Upper lobe of left lung (tissue), 6 donors: ENCODE data around the gene CUX1. TPM values are rescaled to one million over a fixed set of nuclear protein-coding genes. Genes with fewer than 3 reads are reported as not detected.

Source experiments
- ATAC-seq, 2 donors: fragments of 200-7000 bp; cut with Tn5 transposase; one replicate each; pipeline ENCODE4 v1.9.1; 2022; ENCODE audit warnings: mild to moderate bottlenecking in 2 of 2, moderate library complexity in 2 of 2; ENCODE audit not compliant: low FRiP score in 2 of 2
- DNase-seq, 2 donors: peaks; one replicate each; pipeline ENCODE4 v3.0.0-alpha.2; 2019 to 2020
- H3K27ac ChIP-seq, 4 donors: fragments of 200-600 bp; sonication (generic); one replicate each; pipeline ENCODE4 v1.5.1; 2016 to 2019
- H3K27me3 ChIP-seq, 4 donors: fragments of 200-600 bp; sonication (generic); one replicate each; pipeline ENCODE4 v1.5.1; 2017 to 2019
- H3K36me3 ChIP-seq, 4 donors: fragments of 200-600 bp; sonication (generic); one replicate each; pipeline ENCODE4 v1.5.1; 2016 to 2019
- H3K4me1 ChIP-seq, 4 donors: fragments of 200-600 bp; sonication (generic); one replicate each; pipeline ENCODE4 v1.5.1; 2018 to 2019
- H3K4me3 ChIP-seq, 4 donors: fragments of 200-600 bp; sonication (generic); one replicate each; pipeline ENCODE4 v1.5.1; 2017 to 2019; ENCODE audit warnings: mild to moderate bottlenecking in 2 of 4, moderate library complexity in 1 of 4
- H3K9me3 ChIP-seq, 4 donors: fragments of 200-600 bp; sonication (generic); one replicate each; pipeline ENCODE4 v1.5.1; 2018 to 2019
- CTCF ChIP-seq, 6 experiments: fragments of 450-650 bp in 4 of 6; fragments of 200-600 bp in 2 of 6; sonication (generic) in 2 of 6; IDR thresholded peaks; one replicate each; pipeline ENCODE4 v1.5.1; 2016 to 2019; ENCODE audit warnings: antibody characterized with exemption in 6 of 6
- EP300 ChIP-seq, 4 donors: sonication (generic); formaldehyde crosslinking; IDR thresholded peaks; one replicate each; pipeline ENCODE4 v1.5.1; 2017; ENCODE audit warnings: antibody characterized with exemption in 4 of 4, control low read depth in 2 of 4
- POLR2A ChIP-seq, 4 donors: fragments of 450-650 bp; IDR thresholded peaks; one replicate each; pipeline ENCODE4 v1.5.1; 2016 to 2017; ENCODE audit warnings: antibody characterized with exemption in 4 of 4, mild to moderate bottlenecking in 2 of 4
- POLR2AphosphoS5 ChIP-seq, 2 donors: sonication (generic); formaldehyde crosslinking; IDR thresholded peaks; one replicate each; pipeline ENCODE4 v1.5.1; 2017; ENCODE audit warnings: antibody characterized with exemption in 2 of 2
- WGBS, 2 donors: methylation state at CpG; one replicate each; pipeline ENCODE4 v1.1.5; 2017 to 2018; 5-methylcytosine and 5-hydroxymethylcytosine counted together
- total RNA-seq, 6 donors: library from RNA; depleted of rRNA in 4 of 6; stranded (reverse); fragments of >200 nt in 4 of 6; gene quantifications; one replicate each; pipeline versions ENCODE4 v1.1.0 to v1.2.1, GENCODE V29; 2016 to 2021
- donor health status: DM: no; HTN: no; CAD: no; lungs with moderate emphysema.
- donor health status: DM: no; HTN: yes; CAD: no; lungs with severe emphysema.

The CUX1 gene
- total RNA-seq, 6 donors from 2014 or later, result 106 to 188 (median 115) TPM

DNA sequence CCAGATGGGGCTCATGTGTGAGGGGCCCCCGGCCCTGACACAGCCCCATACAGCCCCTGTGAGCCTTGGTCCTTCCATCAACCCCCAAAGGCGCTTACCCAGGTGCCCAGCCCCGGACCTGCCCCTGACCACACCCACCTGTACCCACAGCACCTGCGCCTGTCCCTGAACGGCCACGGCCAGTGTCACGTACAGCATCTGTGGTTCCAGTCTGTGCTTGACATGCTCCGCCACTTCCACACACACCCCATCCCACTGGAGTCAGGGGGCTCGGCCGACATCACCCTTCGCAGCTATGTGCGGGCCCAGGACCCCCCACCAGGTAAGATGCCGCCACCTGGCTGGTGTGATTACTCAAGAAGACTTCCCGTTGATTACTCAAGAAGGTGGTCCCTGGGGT, 502.8 kb downstream of the CUX1 start:
- TF ChIP-seq POLR2A (IDR thresholded peaks at IDR 0.05), result no peak
- no peak for TF ChIP-seq EP300 (IDR thresholded peaks at IDR 0.05)
- no peak for TF ChIP-seq POLR2AphosphoS5 (IDR thresholded peaks at IDR 0.05)
- TF ChIP-seq CTCF (IDR thresholded peaks at IDR 0.05), result no peak
- Histone ChIP-seq H3K27ac (no peak overlapping the region), H3K9me3 (no peaks in the 10 kb centered on the region), H3K4me3 (no peak overlapping the region), H3K27me3 (no peaks in the 10 kb centered on the region), H3K4me1 (peaks cover 0 to 17% (median 11%) of the 10 kb centered on the region in 4 donors), H3K36me3 (peaks cover 0 to 5% (median 2%) of the 10 kb centered on the region in 4 donors)
- 94 to 95% methylated on average over 13 to 14 of the region's 14 CpGs for WGBS, 2 donors
- ATAC-seq (no peak), DNase-seq (peak in 1 of 2 donors; percentile 79)

- DNase-seq, result no peak
- Histone ChIP-seq H3K27ac (peak overlapping the region in 1 of 4 donors; percentile 41), H3K36me3 (peaks cover 0 to 5% (median 2%) of the 10 kb centered on the region in 4 donors), H3K27me3 (no peaks in the 10 kb centered on the region), H3K9me3 (no peaks in the 10 kb centered on the region), H3K4me3 (peak overlapping the region in 2 of 4 donors; percentile 10 to 11), H3K4me1 (peaks cover 0 to 17% (median 11%) of the 10 kb centered on the region in 4 donors)
- ATAC-seq, result no peak
- 84 to 97% methylated on average over 23 to 30 of the region's 37 CpGs for WGBS, 2 donors
- TF ChIP-seq EP300 (IDR thresholded peaks at IDR 0.05), result no peak
- no peak for TF ChIP-seq POLR2AphosphoS5 (IDR thresholded peaks at IDR 0.05)
- no peak for TF ChIP-seq POLR2A (IDR thresholded peaks at IDR 0.05)
- no peak for TF ChIP-seq CTCF (IDR thresholded peaks at IDR 0.05)
These were observed 503.4 kb downstream of the CUX1 start for GRCh38 chr7:102320601-102321350.

GRCh38 chr7:102321351-102322201, 504.1 kb downstream of the CUX1 start:
- peak in 2 of 6 experiments; percentile 3 to 30 for TF ChIP-seq CTCF (IDR thresholded peaks at IDR 0.05)
- no peak for TF ChIP-seq POLR2A (IDR thresholded peaks at IDR 0.05)
- Histone ChIP-seq H3K27ac (peak overlapping the region in 1 of 4 donors; percentile 41), H3K4me3 (peak overlapping the region in 3 of 4 donors; percentile 10 to 25 (median 11)), H3K27me3 (no peaks in the 10 kb centered on the region), H3K9me3 (no peaks in the 10 kb centered on the region), H3K36me3 (peaks cover 0 to 5% (median 2%) of the 10 kb centered on the region in 4 donors), H3K4me1 (peaks cover 0 to 17% (median 11%) of the 10 kb centered on the region in 4 donors)
- DNase-seq (peak in 1 of 2 donors; percentile 88), ATAC-seq (peak in 1 of 2 donors; percentile 56)
- WGBS, 2 donors, result 49 to 52% methylated on average over 51 to 53 of the region's 73 CpGs

DNA sequence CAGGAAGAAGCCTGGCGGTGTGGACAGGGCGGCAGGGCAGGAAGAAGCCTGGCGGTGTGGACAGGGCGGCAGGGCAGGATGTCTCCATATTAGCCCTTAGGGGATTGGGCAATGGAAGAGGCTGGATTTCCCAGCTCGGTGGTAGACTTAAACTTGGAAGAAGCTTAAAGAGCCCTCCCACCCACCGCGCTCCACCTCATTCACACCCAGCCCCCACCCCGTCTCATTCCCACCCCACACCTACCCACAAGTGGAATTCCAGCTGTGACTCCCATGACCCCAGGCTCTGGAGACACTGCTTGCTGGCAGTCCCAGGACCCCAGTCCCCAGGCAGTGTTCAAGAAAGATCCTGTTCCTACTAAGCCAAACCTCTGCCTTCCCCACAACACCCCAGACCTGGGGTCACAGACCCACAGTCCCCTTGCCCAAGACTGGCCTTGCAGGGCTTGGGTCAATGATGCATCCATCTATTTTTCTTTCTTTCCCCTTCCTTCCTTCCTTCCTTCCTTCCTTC, 504.8 kb downstream of the CUX1 start:
- peaks cover 0 to 17% (median 11%) of the 10 kb centered on the region in 4 donors for H3K4me1 ChIP-seq
- H3K4me3 ChIP-seq, result no peak overlapping the region
- H3K27me3 ChIP-seq, result no peaks in the 10 kb centered on the region
- 53 to 65% methylated on average over 5 to 6 of the region's 8 CpGs for WGBS, 2 donors
- TF ChIP-seq POLR2AphosphoS5 (IDR thresholded peaks at IDR 0.05), result no peak
- no peak for TF ChIP-seq EP300 (IDR thresholded peaks at IDR 0.05)
- no peak for TF ChIP-seq POLR2A (IDR thresholded peaks at IDR 0.05)
- TF ChIP-seq CTCF (IDR thresholded peaks at IDR 0.05), result no peak
- H3K36me3 ChIP-seq, result peaks cover 0 to 2% (median under 1%) of the 10 kb centered on the region in 4 donors
- peak overlapping the region in 1 of 4 donors; percentile 41 for H3K27ac ChIP-seq
- DNase-seq (no peak), ATAC-seq (no peak)
- H3K9me3 ChIP-seq, result no peaks in the 10 kb centered on the region
